ENCODE measurements around the gene KATNIP.

The KATNIP gene

DNA sequence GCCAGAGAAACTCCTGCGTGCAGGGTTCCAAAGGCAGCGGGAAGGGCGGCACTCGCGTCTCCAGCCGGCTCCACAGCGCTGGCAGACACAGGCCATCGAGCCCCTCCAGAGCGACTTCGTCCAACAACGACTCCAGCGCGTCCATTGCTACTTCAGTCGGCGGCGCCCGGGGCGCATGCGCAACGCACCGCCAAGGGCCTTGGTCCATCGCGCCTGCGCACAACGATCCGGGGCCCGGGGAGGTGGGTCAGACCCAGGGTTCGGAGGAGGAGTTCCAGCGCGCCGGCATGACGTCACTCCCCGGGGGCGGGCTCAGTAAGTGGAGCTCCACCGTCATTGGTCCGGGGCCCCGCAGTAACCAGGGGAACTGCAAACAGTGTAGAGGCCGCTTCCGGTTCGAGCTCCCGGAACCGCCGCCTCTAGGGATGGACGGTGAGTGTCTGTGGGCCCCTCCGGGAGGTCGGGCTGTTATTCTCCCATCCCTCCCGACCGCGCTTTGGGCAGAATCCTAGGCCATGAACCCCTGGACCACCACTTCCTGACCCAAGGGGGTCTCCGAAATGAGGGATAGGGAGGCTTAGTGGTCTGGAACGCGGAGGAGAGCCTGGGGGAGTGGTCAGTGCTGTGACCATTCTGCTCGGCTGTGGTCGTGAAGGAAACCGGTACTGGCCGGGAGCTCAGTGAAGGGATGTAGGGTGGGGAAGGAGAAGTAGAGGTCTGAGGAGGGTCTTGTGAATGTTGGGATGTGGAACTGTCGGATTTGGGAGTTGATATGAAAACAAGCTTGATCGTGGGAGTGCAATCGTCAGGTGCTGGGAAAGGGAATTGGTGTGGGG, at the start of gene KATNIP, which contains the start of gene GTF3C1:
KATNIP (plus strand) TSS at position 399 of the 836 bp plus-strand sequence; CDS start at position 426, 27 bp downstream.
GTF3C1 (minus strand) TSS at position 168 of the 836 bp plus-strand sequence; CDS start at position 145, 23 bp downstream.
- DNase-seq, result peak; percentile 89

DNA sequence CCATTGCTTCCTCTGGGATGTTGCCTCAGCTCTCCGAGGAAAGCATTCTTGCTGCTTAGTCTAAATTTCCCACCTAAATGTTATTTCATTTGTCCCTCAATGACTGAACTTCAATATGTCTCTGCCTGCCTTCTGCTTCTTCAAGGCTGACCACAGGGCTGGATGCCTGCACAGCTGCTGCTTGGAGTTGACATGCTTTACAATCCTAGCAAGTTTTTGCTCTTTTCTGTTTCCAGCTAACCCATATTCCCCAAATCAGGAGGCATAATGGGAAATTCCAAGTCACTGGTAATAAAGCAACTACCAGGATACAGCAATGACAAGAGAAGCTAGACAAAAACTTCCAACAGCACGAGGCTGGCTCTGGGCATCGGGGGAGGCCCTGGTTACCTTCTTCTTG, 49.1 kb upstream of the KATNIP start:
- DNase-seq, result no peak

DNA sequence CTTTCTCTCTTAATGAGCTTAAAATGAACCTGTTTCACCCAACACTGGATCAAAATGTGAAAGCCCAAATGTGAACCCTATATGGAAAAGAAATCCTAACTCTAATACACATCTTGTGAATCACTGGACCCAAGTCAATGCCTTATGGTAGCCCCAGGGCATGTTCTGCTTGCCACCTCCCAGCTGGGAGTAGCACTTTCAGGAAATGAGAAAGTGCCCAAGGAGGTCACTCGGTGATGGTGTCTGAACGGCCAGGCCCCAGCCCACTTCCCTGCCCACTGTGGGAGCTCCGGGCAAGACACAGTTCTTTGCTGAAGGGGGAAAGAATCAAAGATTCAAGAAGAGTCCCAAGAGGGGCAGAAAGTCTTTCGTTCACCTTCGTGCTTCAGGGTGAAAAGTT, 46.3 kb upstream of the KATNIP start:
- no peak for DNase-seq

DNA sequence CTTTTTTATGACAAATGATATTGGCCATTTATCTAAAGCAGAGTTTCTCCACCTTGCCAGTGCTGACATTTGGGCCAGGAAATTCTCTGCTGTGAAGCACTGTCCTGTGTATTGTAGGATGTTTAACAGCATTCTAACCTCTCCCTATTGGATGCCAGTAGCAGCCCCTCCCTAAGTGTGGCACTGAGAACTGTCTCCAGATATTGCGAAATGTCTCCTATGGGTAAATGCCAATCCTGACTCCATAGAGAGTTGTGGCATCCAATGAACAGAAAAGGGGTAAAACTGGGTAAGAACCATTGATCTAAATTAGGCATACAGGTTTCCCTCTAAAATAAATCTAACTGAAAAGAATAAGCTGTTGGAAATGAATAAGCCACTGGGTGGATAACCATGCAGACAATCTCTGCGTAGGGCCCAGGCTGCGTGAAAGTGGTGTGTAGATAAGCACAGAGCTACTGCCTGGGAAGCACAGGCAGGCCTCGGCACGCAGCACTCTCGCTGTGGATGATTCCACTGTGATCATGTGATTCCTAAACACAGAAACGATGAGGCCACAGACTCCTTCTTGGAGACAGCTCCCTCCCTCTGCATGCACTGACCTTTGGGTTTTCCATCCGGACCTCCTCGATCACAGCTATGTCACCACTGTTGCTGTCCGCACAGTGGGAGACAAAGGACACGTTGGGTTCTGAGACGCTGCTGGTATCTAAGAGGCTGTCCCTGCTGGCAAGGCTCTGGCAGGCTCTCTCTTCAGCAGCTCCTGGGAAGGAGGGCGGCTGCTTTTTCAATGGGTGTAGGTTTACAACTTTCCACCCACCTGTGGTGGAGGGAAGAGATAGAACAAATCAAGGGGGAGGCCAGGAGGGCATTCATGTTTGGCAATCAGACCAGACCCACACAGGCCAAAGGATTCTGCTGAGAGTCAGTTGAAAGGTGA, 44.4 kb upstream of the KATNIP start:
- DNase-seq, result no peak

DNA sequence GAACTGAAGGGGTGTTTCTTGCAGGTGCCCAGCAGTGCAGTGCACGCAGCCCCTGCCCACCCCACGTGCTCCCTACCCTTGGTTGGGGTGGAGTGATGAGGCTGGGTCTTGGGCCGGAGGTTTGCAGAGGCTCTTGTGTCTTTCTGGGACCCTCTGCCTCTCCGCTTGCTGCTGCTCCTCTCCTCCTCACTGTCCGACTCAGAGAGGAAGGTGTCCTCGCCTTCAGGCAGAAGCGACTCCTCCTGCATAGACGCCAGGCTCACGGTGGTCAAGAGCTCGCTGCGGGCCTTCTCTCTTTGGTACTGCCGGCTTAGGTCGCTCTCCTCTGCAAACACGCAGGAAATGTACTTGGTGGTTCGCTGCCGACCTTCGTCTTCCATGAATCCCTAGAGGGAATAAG, 43.2 kb upstream of the KATNIP start:
- DNase-seq, result no peak

DNA sequence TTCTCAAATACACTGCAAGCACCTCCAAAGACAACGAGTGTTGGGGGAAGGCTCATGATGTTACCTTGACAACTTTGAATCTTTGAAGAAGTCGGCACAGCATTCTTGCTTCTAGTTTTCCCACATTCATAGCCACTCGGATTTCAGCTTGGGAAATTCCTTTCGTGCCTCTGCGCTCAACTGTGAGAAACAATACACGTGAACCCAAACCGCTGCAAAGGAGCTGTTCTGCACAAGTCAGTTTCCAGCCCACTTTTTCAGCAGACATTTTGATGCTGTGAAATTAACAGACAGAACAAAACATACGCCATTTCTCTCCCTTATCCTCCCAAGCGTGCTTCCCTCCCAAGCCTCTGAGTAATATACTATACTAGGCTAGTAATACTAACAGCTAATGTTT, 41.5 kb upstream of the KATNIP start:
- no peak for DNase-seq

DNA sequence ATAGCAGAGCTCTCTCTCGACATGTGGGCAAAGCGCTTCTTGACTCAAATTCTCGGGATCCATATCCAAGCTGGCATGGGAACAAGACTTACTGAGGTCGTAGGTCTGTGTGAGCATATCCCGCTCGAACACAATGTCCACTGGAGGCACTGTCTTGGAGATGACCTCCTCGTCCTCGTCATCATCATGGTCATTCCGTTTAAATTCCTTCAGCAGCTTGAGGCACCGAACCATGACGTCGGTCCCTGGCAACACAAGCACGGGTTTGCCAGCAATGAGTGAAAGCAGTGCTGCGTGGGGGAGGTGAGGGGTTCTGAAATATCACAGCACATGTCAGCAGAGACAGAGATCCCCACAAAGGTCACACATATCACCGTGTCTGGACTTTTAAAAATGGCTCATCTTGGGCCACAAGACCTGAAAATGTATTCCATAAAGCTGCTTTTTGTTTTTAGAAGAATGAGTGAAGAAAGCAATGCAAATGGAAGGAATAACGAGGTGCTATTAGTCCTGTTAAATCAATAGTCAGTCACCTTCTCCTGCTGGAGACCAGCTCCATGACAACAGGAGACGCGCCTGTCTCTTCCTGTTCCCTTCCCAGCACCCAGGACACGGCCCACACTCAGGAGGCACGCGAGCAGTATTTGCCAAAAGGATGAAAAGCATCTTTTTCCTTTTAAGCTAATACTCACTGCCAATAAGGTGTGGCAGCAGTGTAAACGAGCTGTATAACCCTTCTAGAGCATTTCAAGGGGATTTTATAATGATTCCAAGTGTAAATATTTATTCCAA, 38.1 kb upstream of the KATNIP start:
- DNase-seq, result no peak

DNA sequence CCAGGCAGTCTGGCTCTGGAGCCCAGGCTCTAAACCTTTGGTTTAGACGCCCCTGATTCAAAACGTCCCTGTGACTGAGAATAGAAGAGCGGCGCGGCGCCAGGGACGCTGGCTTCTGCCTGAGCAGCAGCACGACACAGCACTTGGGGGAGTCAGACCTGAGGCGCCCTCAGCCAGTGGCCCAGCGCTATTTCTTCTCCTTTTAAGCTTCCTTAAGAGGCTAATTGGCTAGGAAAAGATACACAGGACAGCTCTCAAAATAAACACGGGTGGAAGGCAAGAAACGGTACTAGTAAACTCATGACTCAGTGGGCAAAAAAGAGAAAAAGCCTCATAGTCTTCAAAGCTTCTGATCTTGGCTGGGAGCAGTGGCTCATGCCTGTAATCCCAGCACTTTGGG, 35.1 kb upstream of the KATNIP start:
- DNase-seq, result no peak

DNA sequence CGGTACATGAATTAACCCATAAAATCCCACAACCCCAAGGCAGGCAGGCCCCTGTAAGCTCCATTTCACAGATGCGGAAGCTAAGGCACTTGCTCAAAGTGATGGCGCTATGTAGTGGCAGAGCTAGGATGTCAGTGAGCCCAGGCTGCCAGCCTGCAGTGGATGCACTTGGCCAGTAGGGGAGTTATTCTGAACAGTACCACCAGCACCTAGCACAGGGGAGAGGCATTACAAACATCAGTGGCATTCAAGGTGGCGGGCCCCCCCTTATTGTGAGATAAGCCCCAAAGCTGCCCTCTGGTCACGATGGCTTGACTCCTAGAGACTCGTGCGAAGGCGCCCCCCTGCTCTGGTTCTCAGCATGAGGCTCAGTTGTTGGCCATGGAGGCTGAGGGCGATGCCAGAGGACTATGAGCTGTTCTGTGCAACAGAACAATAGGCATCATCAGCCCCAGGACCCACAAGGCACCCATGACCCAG, 34.0 kb upstream of the KATNIP start:
- no peak for DNase-seq

DNA sequence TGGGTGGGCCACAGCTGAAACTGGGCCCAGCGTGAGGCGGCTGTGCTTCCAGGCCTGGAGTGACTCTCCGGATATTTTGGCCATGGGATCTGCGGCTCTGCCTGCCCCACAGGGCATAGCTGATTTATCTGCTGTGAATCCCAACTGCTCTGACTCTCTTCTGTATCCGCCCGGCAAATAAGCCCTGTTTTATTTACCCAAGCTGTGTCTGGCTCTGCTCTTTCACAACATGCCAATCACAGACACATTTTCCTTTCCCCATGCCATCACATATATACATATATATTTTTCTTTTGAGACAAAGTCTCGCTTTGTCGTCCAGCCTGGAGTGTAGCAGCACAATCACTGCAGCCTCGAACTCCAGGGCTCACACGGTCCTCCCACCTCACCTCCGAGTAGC, 33.6 kb upstream of the KATNIP start:
- DNase-seq, result no peak

DNA sequence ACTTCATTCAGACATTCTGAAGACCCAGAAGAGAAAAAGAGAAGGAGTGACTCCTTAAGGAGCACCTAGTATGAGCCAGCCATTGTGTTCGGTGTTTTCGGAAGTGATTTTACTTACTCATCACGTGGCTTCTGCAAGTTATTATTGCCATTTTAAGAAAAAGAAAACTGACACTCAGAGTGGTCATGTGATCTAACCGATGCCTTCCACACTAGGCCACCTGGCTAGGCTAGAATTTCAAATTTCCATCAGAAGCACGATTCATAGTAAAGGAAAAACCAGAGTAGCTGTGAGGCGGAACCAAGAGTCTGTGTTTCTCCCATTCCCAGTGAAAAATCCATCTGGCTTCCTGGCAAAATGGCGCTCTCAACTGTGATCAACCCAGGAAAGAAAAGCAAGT, 32.3 kb upstream of the KATNIP start:
- no peak for DNase-seq

DNA sequence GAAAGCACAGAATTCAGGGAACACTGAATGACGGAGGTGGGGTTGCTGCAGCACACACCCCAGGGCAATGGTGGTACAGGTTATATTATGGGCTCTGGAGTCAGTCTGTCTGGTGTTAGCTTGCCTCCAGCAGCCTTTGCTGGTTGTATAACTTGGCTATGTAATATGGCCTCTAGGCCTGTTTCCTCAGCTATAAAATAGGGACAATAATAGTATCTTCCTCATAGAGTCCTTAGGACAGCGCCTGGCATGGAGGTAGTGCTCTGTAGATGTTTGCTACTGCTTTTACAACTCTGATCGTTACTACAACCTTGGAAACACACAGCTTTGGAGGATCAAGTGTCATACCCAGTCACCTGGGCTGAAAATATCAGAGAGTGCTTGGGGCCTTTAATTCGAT, 31.7 kb upstream of the KATNIP start:
- no peak for DNase-seq

DNA sequence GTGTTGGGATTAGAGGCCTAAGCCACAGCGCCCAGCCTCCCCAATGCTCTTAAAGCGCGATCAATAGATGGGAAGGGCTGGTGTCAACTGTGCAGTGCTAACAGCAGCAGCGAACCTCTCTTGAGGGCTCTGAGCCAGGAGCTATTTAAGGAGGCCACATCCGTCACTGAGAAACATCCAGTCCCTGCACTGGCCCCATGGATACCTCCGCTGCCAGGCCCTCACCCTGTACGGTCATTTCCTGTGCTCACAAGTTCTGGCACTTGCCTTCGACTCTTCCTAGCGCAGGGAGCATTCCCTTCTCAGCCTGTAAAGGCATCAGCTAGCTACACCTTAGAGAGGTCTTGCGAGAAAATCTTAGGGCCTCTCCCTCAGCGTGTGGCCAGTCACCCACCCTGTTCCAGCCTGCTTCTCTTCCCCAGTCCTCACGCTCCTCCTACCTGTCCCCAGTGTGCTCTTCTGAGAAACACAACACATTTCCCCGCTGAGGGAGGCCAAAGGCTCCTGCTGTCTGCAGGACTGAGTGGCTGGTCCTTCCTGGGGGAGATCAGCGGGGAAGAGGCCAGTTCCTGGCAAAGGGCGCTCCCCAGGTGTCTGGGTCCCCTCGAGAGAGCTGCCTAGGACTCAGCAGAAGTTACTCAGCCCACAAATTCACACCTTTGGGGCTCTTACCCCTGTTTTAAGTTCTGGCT, 28.8 kb upstream of the KATNIP start:
- DNase-seq, result no peak

DNA sequence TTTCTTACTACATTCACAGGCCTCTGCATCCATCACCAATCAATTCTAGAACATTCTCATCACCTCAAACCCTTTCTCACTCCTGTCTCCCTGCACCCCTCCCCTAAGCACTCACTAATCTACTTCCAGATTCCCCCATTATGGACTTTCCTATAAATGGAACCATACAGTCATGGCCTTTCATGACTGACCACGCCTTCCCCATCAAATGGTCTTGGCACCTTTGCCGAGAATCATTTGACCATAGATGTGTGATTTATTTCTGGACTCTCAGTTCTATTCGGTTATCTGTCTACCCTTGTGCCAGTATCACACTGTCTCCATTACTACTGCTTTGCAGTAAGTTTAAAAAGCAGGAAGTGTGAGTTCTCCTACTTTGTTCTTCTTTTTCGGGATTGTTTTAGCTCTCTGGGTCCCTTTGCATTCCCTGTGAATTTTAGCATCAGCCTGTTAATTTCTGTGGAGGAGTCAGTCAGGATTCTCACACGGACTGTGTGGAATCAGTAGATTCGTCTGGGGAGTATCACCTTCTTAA, 27.7 kb upstream of the KATNIP start:
- no peak for DNase-seq

DNA sequence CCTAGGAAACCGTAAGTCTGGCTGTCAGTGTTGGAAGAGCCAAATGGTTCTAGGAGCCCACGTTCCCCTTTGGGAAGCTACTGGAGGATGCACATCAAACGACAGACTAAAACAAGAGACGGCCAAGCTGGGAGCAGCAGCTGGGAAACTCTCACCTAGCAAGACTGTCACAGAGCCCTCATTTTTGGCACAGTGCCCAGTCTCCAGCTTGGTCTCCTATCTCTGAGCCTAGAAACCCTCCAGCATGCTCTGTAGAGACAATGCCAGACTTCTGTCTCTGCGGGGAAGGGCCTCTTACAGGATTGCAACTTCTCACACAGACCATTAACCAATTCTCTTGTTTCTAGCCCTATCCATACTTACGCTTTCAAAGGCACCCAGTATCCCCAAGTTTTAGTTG, 23.8 kb upstream of the KATNIP start:
- DNase-seq, result no peak

DNA sequence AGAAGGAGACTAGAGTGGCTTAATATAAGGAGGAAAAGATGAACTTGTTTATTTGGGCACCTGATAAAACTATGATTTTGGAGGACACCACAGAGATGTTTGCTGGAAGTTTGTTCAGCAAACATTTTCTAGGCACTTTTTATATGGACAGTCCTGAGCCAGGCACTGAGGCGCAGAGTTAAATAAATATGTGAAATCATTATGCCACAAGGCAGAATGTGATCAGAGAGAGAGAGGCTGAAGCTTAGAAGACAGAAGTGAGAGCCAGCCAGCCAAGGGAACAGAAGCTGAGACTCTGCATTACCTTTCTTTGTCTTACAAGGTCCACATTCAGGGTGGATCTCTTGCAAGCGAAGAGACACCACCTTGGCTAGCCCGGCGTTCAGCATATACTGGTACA, 21.6 kb upstream of the KATNIP start:
- DNase-seq, result no peak

DNA sequence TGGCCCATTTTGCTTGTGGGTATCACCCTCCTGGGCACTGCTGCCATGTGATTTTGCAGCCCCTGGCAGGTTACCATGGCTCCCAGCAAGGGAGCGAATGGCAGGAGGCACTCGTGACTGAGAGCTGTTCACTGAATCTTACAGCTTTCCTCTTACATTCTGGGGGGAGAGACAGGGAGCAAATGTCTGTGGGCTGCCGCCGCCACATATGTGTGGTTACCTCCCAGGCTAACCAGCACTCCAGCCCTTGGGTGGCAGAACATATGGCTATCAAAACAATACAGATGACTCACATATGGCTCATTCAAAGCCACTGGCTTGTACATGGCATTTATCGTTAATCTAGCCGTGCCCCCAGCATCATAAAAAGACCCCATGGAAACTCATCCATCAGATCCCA, 20.0 kb upstream of the KATNIP start:
- DNase-seq, result no peak

DNA sequence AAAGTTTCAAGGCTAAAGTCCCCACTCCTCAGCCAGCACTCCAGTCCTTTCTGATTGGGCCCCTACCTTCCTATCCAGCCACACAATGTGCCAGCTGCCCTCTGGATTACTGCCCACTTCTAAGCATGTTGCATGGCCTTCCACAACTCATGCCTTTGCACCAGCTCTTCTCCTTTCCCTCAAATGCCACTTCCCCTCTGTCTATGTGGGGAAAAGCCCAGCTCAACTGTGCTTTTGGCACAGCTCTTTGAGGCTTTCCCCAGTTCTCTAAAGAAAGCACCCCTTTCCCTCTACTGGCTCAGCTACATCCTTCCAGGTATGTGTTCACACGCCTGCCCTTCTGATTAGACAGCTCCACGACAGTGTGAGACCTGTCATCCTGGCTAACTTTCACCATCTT, 18.8 kb upstream of the KATNIP start:
- DNase-seq, result no peak

DNA sequence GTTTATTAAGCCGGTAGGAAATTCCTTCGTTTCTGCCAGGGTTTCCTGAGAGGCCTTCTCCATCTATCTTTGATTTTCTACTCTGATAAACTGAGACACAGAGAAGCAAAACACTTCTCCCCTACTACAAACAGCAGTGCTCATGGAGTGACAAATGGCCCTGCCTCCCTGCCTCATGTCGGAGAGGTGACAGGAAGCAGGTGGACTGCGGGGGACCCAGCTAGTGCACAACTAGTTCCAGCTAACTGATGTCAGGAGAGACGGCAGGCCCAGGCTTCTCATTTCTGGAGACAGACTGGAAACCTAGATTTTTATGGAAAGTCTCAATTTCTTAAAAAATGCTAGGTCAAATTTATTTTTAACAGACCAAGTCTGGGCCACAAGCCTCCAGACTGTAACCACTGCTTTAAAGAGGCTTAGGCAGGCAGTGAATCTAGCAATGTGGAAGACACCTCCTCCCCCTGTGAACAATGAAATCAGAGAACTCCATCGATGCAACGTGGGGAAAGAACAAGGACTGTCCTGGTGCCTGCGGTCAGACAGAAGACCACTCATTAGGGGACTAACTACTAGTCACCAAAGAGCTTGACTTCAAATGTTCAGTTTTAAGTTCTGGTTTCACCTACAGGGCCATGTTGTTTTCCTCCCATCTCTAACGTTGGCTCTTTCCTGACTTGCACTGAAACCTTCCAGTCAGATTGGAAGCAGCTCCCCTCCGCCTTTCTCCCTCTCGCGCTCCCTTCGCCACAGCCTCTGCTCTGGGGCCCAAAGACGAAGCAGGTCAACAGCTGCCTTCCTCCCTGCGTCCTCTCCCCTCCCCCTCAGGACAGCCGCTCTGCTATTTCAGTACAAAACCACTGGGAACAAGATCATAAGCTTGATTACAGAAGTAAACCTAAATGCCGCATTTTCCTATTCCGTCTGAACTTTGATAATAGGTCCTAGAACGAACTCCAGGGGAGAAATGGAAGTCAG, 17.8 kb upstream of the KATNIP start:
- DNase-seq, result no peak

DNA sequence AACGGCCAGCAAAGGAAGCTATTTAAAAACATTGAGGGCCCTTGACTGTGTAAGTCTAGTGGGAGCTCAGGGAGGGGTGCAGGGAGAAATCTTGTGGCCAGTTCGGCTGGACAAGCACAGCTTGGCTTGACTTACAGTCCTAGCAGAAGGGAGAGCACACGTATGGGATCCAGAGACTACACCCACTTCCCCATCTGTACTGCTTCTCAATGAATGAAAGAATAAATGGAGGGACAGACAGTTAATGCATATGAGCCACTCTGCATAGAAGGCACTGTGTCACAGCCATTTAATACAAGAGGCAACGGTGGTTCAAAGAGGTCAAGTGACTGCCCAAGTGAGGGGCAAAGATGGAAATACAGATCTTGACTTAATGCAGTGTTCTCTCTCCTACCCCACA, 15.7 kb upstream of the KATNIP start:
- no peak for DNase-seq

DNA sequence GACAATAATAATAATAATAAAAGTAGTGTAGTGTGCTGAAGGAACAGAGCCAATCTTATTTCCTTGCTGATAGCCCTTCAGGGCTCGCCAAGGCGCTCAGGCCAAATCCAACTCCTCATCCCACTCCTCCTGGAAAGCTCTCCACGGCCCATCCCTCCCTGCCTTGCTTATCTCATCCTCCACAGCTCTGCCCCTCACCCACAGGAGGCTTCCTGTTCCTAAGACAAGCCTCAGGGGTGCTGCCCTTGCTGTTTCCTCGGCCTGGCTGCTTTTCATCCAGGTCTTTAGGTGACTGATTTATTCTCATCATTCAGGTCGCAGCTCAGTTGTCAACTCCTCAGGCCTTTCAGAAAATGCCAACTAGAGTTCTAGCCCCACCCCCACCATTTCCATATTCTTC, 11.4 kb upstream of the KATNIP start:
- no peak for DNase-seq

Data from NCI-H1048 (cell line).